NB4 (cell line): ENCODE results near the gene SLX9.

ENCODE experiments used
- POLR2A ChIP-seq: IDR thresholded peaks from 2 replicates; pipeline ENCODE4 v1.6.1; 2011; ENCODE audit warnings: mild to moderate bottlenecking; ENCODE audit not compliant: insufficient read length; ENCODE audit errors: extremely low read depth
- TF ChIP-seq, protein P1 (sequence below): IDR thresholded peaks from one replicate; pipeline ENCODE4 v1.5.1; 2012; ENCODE audit warnings: low read depth, low read length
- TF ChIP-seq, protein P2 (sequence below): IDR thresholded peaks from 2 replicates; pipeline ENCODE4 v1.6.1; 2011; ENCODE audit warnings: low read depth, low read length

DNA sequence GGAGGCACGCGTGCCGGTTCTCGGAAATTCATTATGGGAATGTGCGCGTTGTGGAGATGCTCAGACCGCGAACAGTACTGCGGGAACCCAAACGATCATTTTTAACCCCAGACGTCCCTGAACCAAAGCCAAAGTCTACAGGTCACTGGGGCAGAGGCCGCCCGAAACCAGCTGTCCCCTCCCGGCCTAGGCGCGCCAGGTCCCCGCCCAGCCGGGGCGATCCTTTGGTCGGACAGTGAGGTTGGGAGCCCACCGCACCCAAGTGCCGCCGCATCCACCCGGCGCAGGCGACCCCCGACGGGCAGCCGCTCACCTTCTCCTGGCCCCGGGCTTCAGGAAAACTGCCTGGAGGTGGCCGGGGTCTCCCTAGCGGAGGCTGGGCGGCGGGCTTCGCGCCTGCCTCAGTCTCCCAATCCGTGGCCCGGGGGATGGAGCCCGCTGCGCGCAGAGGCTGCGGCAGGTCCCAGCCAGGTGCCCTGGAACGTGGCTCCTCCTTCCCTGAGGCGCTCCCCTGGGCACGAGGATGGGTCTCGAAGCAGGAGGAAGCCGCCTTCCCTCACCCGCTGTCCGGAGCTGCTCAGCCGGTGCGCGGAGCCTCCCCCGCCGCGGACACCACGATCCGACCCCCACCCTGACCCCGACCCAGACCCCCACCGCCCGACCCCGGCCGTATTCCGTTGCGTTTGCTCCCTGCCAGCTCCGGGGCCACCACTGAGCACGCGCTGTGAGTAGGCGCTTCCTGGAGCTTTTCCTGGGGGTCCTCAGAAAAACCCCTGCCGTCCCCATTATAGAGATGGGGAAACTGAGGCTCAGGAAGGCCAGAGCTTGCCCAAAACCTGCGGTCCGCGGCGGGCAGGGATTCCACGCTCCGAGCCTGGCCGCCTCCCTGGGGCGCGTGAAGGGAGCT is 8.1 kb upstream of the SLX9 start:
- no peak for TF ChIP-seq POLR2A
- TF ChIP-seq, protein P1, sequence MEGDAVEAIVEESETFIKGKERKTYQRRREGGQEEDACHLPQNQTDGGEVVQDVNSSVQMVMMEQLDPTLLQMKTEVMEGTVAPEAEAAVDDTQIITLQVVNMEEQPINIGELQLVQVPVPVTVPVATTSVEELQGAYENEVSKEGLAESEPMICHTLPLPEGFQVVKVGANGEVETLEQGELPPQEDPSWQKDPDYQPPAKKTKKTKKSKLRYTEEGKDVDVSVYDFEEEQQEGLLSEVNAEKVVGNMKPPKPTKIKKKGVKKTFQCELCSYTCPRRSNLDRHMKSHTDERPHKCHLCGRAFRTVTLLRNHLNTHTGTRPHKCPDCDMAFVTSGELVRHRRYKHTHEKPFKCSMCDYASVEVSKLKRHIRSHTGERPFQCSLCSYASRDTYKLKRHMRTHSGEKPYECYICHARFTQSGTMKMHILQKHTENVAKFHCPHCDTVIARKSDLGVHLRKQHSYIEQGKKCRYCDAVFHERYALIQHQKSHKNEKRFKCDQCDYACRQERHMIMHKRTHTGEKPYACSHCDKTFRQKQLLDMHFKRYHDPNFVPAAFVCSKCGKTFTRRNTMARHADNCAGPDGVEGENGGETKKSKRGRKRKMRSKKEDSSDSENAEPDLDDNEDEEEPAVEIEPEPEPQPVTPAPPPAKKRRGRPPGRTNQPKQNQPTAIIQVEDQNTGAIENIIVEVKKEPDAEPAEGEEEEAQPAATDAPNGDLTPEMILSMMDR, result no peak
- TF ChIP-seq, protein P2, sequence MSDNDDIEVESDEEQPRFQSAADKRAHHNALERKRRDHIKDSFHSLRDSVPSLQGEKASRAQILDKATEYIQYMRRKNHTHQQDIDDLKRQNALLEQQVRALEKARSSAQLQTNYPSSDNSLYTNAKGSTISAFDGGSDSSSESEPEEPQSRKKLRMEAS, result no peak
